NK-92 (cell line): ENCODE results near the gene SLC39A11.

ENCODE experiments used
- DNase-seq: peaks from one replicate; lab custom pipeline; 2025; ENCODE audit not compliant: unreplicated experiment; lab: John Stamatoyannopoulos, UW

Gene SLC39A11

DNA sequence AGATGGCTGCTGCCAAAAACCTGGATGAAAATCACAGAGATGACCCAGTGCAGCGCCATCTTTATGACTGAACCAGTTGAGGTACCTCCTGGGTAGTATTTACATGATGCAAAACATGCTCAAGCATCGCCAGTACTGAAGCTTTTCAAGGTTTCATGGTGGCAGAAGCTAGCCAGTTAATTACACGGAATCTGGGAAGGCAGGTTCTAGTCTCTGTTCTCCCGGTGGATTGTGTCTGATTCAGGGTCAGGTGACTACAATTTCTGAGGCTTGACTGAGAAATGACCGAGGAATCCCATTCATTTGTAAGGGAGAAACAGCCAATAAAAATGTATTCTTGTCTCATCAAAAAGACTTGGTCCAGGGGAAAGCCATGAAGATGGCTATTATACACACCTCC is 209.1 kb downstream of the SLC39A11 start:
- DNase-seq: no peak

DNA sequence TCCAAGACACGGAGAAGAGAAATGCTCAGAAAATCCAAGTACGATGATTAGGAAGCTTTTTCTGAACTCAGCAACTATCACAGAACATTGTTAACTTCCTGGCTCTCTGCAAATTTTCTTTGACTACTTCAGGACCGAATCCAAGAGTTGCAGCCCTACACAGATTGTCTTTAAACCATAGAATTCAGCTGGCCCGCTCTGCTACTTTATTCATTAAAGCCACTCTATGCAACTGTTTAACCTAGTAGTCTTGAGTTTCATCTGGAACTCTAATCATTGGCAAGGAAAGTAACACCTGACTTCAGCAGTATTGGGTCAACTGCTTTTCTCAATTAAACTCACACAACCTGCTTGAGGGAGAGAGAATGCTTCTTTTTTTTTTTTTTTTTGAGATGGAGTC is 210.1 kb downstream of the SLC39A11 start:
- no peak for DNase-seq

GRCh38 chr17:72879877-72880276 is 212.6 kb downstream of the SLC39A11 start:
- DNase-seq: no peak

DNA sequence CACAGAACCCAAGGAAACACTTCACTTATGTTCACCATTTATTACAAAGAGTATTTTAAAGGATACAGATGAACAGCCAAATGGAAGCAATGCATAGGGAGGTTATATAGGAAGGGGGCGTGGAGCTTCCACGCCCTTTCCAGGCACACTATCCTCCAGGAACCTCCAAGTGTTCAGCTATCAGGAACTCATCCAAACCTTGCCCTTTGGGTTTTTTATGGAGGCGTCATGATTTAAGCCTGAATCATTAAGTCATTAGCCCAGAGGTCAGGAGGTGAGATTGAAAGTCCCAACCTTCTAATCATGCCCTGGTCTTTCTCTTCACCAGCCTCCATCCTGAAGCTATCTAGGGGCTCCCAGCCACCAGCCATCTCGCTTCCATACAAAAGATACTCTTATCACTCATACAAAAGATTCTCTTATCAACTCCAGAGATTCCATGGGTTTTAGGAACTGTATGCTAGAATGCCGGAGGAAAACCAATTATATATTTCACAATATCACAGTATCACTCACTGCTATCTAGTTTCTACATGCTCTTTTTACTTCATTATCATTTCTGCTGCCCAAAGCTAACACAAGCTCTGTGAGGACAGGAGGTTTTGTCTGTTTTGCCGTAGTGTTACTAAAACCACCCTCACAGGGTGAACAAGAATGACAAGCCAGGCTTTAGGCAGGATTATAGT is 213.4 kb downstream of the SLC39A11 start:
- DNase-seq: no peak

- DNase-seq: no peak
Measured at GRCh38 chr17:72877348-72877747, 215.1 kb downstream of the SLC39A11 start.

- DNase-seq: no peak
Measured at GRCh38 chr17:72876413-72876812, 216.1 kb downstream of the SLC39A11 start.

DNA sequence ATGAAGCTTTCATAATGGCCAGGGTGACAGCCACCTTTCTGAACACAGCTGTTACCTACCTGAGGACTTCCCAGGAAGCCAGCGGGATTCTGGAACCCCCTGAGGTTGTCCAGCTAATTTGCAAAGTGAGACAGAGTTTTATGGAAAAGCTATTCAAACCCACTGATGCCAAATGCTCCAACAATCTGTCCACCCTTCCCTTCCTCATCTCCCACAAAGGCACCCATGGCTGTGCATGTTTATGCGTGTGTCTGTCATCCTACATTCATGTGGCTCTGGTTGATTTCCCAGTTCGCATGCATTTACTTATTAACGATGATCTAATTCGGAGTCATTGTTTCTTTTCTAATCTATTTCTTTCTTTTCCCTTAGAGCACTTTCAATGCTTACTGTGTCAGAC is 217.1 kb downstream of the SLC39A11 start:
- DNase-seq: no peak

DNA sequence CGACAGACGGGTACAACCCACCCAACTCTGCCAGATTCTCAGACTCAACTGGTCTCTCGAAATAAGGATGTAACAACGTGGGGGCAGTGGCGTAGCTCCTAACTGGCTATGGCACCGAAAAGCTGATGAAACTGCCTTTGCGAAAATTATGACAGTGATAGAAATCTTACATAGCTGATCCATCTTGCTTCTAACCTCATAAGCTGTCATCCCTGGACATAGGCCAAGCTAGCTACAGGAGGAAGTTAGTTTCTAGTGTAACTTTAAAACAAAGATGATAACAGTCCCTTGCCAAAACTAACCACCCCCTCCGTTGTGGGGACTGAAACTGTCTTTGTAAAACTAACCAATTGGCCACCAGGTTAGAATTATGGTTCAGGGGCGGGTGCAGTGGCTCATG is 220.1 kb downstream of the SLC39A11 start:
- DNase-seq: no peak

- no peak for DNase-seq
Measured at GRCh38 chr17:72870367-72870985, 222.0 kb downstream of the SLC39A11 start.

- DNase-seq: no peak
Measured at GRCh38 chr17:72869630-72870029, 222.9 kb downstream of the SLC39A11 start.

DNA sequence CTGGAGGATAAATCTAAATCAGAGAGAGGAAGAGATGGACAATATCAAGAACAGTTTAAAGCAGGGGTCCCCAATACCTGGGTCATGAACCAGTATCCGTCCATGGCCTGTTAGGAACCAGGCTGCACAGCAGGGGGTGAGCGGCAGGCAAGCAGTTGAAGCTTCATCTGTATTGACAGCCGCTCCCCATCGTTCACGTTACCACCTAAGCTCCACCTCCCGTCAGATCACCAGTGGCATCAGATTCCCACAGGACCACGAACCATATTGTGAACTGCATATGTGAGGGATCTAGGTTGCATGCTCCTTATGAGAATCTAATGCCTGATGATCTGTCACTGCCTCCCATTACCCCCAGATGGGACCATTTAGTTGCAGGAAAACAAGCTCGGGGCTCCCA is 226.5 kb downstream of the SLC39A11 start:
- no peak for DNase-seq

DNA sequence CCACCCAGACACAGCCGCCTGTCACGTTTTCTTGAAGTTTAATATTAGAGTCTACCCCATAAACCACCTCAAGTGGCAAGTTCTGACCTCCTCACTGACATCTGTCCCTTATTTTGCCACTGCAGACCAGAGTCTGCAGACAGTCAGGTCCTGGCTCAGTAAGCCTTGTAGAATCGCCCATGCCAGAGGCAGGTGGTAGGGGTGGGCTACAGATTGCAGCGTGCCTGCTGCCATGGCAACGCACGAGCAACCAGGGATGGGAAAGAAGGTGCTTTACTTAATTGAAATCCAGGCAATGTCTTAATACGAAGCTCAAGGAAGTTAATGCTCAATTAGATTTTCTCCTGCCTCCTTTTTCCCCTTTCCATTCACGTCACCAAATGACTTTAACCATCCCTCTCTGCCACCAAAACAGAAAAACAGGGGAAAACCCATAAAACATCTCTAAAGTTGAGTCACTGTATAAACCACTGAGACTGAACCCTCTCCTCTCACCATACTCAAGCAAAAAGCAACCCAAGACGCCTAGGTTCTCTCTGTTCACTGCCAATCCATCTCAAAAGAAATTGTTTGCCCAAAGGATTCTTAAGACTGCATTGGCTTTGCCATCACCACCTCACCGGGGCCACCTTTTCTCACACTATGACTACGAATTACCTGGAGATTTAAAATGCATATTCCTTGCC is 228.8 kb downstream of the SLC39A11 start:
- no peak for DNase-seq

GRCh38 chr17:72862276-72862999 is 230.1 kb downstream of the SLC39A11 start:
- DNase-seq: no peak

GRCh38 chr17:72861811-72862210 is 230.7 kb downstream of the SLC39A11 start:
- no peak for DNase-seq

DNA sequence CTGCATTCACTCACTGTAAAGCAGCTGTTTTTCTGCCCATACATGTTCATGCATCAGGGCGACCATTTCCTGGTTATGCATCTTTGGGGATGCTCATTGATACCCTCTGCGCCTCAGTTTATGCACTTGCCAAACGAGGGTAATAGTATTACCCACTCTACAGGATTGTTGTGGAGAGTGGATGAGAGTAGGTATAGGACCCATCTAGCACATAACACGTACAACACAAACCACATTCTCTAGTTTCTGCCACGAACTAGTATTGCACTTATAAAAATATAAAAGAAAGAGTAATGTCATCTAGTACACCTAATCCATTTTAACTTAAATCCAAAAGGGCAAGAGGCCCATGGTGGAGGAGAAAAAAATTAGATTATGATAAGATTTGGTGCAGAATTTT is 231.7 kb downstream of the SLC39A11 start:
- no peak for DNase-seq

DNA sequence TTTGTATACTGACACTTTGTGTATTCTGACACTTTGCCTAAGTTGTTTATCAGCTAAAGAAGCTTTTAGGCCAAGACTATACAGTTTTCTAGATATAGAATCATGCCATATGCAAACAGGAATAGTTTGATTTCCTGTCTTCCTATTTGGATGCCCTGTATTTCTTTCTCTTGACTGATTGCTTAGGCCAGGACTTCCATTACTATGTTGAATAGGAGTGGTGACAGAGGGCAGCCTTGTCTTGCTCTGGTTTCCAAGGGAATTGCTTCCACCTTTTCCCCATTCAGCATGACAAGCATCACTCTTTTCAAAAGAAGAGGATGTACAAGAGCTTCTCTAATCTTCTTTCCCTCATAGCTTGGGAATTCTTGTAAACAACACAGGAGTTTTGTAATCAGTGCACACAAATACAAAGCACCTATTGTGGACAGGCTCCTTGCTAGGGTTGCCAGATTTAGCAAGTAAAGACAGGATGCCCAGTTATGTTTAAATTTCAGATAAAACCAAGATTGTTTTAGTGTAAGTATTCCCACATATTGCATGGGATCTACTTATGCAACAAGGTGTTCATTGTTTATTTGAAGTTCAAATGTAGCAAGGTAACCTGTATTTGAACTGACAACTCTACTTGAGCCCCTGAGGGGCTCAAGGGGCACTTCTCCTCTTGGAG is 233.5 kb downstream of the SLC39A11 start:
- DNase-seq: no peak

DNA sequence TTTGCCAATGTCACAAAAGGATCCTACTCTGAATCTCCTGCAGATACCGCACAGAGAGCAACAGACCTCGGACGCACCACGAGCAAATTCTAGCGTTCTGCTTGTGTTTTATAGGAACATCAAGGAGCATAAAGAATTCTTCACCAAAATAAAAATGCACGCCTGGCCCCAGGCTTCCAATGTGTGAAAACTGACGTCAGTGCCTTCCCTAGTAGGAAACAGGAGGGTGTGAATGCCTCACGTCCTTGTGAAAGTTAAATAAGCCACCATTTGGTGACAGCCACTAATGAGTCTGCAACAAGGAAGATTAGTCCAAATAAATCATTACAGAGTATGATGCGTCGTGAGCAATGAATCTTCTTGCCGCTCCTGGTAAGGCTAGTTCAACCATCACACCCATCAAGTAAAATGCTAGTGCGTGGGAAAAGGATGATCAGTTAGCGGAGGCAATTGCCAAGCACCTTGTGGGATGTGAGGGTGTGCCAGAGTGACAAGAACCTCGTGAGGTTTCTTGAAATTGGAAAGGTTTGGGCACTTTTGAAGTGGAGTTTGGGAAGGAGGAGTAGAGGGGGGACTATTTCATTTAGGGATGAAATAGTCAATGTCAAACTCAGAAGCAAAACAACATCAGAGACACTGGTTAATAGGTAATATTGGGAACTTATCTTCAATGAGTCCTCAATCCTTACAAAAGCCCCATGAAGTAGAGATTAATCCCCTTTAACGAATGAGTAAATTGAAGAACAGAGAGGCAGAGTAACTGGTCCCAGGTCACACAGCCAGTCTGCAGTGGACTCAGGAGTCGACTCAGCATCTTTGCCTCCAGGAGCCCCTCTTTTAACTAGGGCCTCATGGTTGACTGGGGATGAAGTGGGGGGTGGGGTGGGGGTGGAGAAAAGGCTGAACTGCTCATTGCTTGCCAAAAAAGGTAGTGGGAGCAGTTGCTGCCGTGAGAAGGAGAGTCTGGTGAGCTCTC is 238.8 kb downstream of the SLC39A11 start:
- DNase-seq: no peak

DNA sequence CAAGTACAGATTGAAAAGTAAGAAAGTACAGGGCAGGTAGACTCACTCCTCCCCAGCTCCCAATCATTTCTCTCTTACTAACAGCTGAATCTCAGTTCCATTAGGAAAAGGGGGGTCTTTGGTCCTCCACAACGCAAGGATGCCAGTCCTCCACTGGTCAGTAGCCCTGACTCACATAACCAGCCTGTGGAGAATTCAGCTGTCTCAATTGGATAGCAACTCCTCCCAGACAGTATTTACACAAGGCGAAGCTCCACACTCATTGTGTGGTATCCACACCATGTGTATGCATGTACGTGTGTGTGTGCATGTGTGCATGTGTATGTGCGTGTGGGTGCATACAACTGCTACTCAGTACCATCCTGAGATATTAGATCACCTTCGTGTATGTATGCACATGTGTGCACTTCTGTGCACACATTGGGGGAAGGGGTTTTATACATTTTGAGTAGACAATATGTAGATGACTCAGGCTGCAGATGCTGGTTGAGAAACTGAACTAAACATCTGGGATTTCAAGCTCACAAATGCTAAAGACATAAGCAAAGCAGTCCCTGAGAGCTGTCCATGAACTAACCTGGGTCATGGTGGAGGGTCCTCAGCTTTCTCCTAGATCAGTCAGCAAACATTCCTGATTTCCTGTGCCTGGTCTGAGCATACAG is 240.1 kb downstream of the SLC39A11 start:
- no peak for DNase-seq

DNA sequence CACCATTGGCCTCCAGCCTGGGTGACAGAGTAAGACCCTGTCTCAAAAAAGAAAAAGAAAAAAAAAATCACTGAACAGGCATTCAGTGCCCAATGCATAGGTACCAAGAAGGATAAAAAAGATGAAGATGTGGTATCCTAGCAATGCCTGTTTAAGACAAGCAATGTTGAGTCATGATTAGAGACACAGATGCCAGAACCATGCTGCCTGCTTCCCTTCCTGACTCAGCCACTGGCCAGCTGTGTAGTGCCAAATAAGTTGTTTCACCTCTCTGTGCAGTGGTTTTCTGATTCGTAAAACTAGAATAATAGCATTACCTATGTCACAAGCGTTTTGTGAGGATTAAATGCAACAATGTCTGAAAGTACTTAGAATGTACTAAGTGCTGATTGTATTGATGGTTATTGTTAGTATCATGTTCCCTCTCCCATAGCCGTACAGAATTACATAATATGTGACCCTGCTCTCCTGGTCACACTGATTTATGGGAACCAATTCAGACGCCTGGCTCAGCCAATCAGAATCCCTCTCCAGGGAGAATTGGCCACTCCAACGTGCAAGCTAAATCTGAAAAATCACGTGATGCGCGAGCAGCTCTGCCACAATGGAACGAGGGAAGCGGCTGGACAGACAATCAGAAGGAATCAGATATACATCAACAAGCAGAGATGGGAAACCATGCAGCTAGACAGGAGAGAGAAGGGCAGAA is 241.9 kb downstream of the SLC39A11 start:
- no peak for DNase-seq
